Activated naive CD4-positive, alpha-beta T cell treated with anti-CD3 and anti-CD28 coated beads for 36 hours (primary cell): ENCODE results near the gene BST2. TPM values are rescaled to one million over a fixed set of nuclear protein-coding genes. Genes with fewer than 3 reads are reported as not detected.

Experiments
- CTCF ChIA-PET: fragments of 350-600 bp; sonication (Branson Sonifier 250); formaldehyde crosslinking; loops from one replicate; lab custom pipeline; 2021; ENCODE audit warnings: antibody characterized with exemption; lab: Charles Lee
- DNase-seq: peaks from one replicate; pipeline ENCODE4 v3.0.0-alpha.2; 2020
- H3K27ac Mint-ChIP-seq: one replicate; pipeline ENCODE4 v1.8.0; 2021; ENCODE audit warnings: mild to moderate bottlenecking, mixed read lengths
- H3K27me3 Mint-ChIP-seq: one replicate; pipeline ENCODE4 v1.8.0; 2021; ENCODE audit warnings: low read depth, mixed read lengths
- H3K36me3 Mint-ChIP-seq: one replicate; pipeline ENCODE4 v1.8.0; 2021; ENCODE audit warnings: low read depth, mixed read lengths
- H3K4me1 Mint-ChIP-seq: one replicate; pipeline ENCODE4 v1.8.0; 2021; ENCODE audit warnings: low read depth, mixed read lengths
- H3K4me3 Mint-ChIP-seq: one replicate; pipeline ENCODE4 v1.8.0; 2021; ENCODE audit warnings: mild to moderate bottlenecking, moderate library complexity, mixed read lengths
- H3K9me3 Mint-ChIP-seq: one replicate; pipeline ENCODE4 v1.8.0; 2021; ENCODE audit warnings: mixed read lengths
- intact Hi-C: fragments of 100-400 bp; cut with micrococcal nuclease; formaldehyde crosslinking; loops from one replicate; pipeline ENCODE4 v1.15.1; 2023
- total RNA-seq, 2 experiments: library from RNA; stranded (reverse); gene quantifications; one replicate each; pipeline ENCODE4 v1.2.3, GENCODE V29; 2021

BST2 gene
- total RNA-seq, 2 experiments from 2014 or later, result 117 to 121 TPM

DNA sequence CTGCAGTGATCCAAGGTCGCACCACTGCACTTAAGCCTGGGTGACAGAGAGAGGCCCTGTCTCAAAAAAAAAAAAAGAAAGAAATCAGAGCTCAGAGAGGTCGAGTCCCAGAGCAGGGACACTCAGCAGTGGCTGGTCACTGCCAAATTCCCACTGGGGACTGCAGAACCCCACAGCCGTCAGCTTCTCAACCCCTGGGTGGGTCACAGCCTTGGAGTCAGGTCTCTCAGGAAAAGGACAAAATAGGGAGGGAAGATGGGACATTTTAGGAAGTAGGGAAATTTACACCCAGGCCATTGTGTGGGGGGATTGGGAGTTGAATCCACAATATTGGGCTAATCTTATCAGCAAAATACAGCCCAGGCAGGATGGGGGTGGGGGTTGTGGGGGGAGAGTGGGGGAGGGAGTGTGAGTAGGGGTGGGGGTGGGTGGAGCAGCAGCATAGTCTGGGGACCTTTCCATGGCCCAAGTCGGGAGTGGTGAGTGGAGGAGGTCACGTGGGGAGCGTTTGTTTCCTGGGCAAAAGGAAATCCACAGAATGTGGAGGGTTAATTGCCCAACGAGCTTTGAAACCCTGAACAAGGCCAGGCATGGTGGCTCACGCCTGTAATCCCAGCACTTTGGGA, 6.4 kb downstream of the BST2 start:
- Mint-ChIP-seq H3K4me1 (peaks cover 18% of the 10 kb centered on the region), H3K27me3 (no peaks in the 10 kb centered on the region), H3K27ac (peak overlapping the region; percentile 21), H3K36me3 (peaks cover 17% of the 10 kb centered on the region), H3K9me3 (no peaks in the 10 kb centered on the region), H3K4me3 (no peak overlapping the region)
- intact Hi-C loops, result no loop called here
- CTCF ChIA-PET, result interaction anchor here (0.7 to 1.4 kb wide), 2 partner anchors 10 to 63 kb away, joined by 3 to 4 read pairs; no protein-coding TSS in a partner anchor
- DNase-seq, result no peak

- peak; percentile 90 for DNase-seq
- Mint-ChIP-seq H3K27me3 (no peaks in the 10 kb centered on the region), H3K4me1 (peaks cover 20% of the 10 kb centered on the region), H3K9me3 (no peaks in the 10 kb centered on the region), H3K36me3 (peaks cover 6% of the 10 kb centered on the region), H3K4me3 (peak overlapping the region; percentile 19), H3K27ac (peak overlapping the region; percentile 28)
- intact Hi-C loops, result loop anchor here (1.0 kb wide), 4 partner anchors 8 to 71 kb away; partner anchors contain the start of genes MVB12A and TMEM221
- CTCF ChIA-PET, result interaction anchor here (0.7 to 1.9 kb wide), 6 partner anchors 9 to 1434 kb away, joined by 3 to 8 read pairs (median 4); partner anchors contain the start of genes BST2 and MVB12A
Observed at GRCh38 chr19:17394891-17395415, 10.5 kb downstream of the BST2 start.

- peaks cover 20% of the 10 kb centered on the region for H3K4me1 Mint-ChIP-seq
- peaks cover 5% of the 10 kb centered on the region for H3K36me3 Mint-ChIP-seq
- intact Hi-C loops, result no loop called here
- no peak for DNase-seq
- CTCF ChIA-PET, result interaction anchor here (0.6 to 1.9 kb wide), 7 partner anchors 8 to 1435 kb away, joined by 3 to 8 read pairs (median 4); partner anchors contain the start of genes BST2 and MVB12A
- H3K4me3 Mint-ChIP-seq, result no peak within 1 kb of the TSS
- peak within 1 kb of the TSS; percentile 28 for H3K27ac Mint-ChIP-seq
- no peaks in the 10 kb centered on the region for H3K9me3 Mint-ChIP-seq
- no peaks in the 10 kb centered on the region for H3K27me3 Mint-ChIP-seq
Observed at GRCh38 chr19:17393914-17394313, 11.5 kb downstream of the BST2 start, which contains the start of gene CCDC194. Gene CCDC194, minus strand, starts transcription at chr19:17394196. Its CDS starts 38 bp downstream, at chr19:17394158.

DNA sequence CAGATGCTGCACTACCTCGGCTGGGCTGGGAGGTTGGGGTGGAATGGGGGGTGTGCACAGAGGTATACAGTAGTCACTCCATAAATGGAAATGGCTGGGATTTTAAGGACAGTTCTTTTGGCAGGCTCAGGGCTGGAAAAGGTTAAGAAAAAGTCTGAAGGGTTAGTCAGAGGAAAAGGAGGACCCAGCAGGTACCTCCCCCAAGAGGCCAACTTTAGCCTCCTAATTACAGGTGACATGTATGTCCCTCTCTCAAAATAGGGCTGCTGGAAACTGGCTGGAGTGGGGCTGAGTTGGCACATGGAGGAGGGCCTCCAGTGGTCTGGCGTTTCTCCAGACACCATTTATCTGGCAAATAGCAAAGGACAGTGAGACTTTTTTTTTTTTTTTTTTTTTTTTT, 12.4 kb downstream of the BST2 start:
- peaks cover 20% of the 10 kb centered on the region for H3K4me1 Mint-ChIP-seq
- H3K27ac Mint-ChIP-seq, result no peak overlapping the region
- CTCF ChIA-PET, result interaction anchor here (0.7 to 1.9 kb wide), 3 partner anchors 17 to 74 kb away, joined by 3 to 5 read pairs (median 5); partner anchors contain the start of gene MVB12A

GRCh38 chr19:17391371-17392151, 13.9 kb downstream of the BST2 start:
- H3K27ac Mint-ChIP-seq, result no peak overlapping the region
- H3K9me3 Mint-ChIP-seq, result no peaks in the 10 kb centered on the region
- no peak for DNase-seq

More for the DNA sequence above, 12.4 kb downstream of the BST2 start:
- intact Hi-C loops, result no loop called here
- Mint-ChIP-seq H3K9me3 (no peaks in the 10 kb centered on the region), H3K4me3 (no peak overlapping the region), H3K36me3 (peaks cover 3% of the 10 kb centered on the region), H3K27me3 (no peaks in the 10 kb centered on the region)
- no peak for DNase-seq

GRCh38 chr19:17390665-17391370, 14.6 kb downstream of the BST2 start:
- Mint-ChIP-seq H3K27ac (no peak overlapping the region), H3K27me3 (no peaks in the 10 kb centered on the region), H3K9me3 (no peaks in the 10 kb centered on the region), H3K4me1 (peaks cover 20% of the 10 kb centered on the region), H3K4me3 (peak overlapping the region; percentile 82), H3K36me3 (no peaks in the 10 kb centered on the region)
- intact Hi-C loops, result loop anchor here (1.0 to 2.0 kb wide), 4 partner anchors 14 to 99 kb away; partner anchors contain the start of genes BST2 and GTPBP3
- DNase-seq, result peak; percentile 93
- CTCF ChIA-PET, result interaction anchor here (0.7 to 2.6 kb wide), 3 partner anchors 47 to 155 kb away, joined by 3 to 8 read pairs (median 3); no protein-coding TSS in a partner anchor

More at GRCh38 chr19:17391371-17392151, 13.9 kb downstream of the BST2 start:
- intact Hi-C loops, result loop anchor here (1.0 to 2.0 kb wide), 4 partner anchors 14 to 99 kb away; partner anchors contain the start of genes BST2 and GTPBP3
- CTCF ChIA-PET, result interaction anchor here (0.5 to 1.3 kb wide), 5 partner anchors 12 to 104 kb away, joined by 3 to 4 read pairs (median 3); no protein-coding TSS in a partner anchor
- Mint-ChIP-seq H3K4me1 (peaks cover 20% of the 10 kb centered on the region), H3K27me3 (no peaks in the 10 kb centered on the region), H3K4me3 (peak overlapping the region; percentile 82), H3K36me3 (no peaks in the 10 kb centered on the region)

DNA sequence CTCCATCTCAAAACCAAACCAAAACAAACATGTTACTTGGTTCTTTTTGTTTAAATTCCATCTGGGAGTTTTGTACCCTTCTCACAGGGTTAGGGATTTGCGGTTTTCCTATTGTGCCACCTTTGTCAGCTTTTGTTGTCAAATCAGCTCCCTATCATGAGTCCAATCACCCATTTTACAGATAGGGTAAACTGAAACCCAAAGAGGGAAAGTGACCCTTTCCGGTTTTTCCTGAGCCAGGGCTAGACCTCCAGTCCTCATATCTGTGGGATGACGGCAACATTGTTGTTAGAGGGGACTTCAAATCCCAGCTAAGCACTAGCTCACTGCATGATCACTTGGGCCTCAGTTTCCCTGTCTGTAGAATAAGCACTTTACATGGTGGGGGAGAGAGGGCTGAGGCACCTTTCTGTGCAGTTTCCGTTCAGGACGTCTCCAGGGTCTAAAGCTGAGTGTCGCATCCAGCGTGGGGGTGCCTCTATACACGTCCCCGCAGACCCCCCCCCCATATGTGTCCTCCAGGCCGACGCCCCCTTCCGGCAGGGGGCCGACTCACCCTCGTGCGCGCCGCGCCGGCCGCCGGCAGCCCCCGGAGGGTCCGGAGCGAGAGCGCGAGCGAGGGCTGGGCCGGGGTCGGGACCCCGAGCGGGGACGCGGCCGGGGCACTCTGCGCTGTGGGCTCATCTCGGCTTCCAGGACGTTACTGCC, 15.3 kb downstream of the BST2 start:
- DNase-seq, result no peak
- Mint-ChIP-seq H3K36me3 (no peaks in the 10 kb centered on the region), H3K4me1 (peaks cover 17% of the 10 kb centered on the region), H3K4me3 (peak overlapping the region; percentile 82), H3K27me3 (no peaks in the 10 kb centered on the region), H3K9me3 (no peaks in the 10 kb centered on the region), H3K27ac (no peak overlapping the region)
- intact Hi-C loops, result loop anchor here (2.0 to 10.0 kb wide), 2 partner anchors 53 to 615 kb away; partner anchors contain the start of gene GTPBP3
- CTCF ChIA-PET, result interaction anchor here (0.5 to 2.7 kb wide), 11 partner anchors 17 to 618 kb away, joined by 3 to 14 read pairs (median 4); no protein-coding TSS in a partner anchor

- H3K27ac Mint-ChIP-seq, result no peak overlapping the region
- H3K4me1 Mint-ChIP-seq, result peaks cover 13% of the 10 kb centered on the region
- intact Hi-C loops, result loop anchor here (10.0 kb wide), 1 partner anchor 614 kb away; no protein-coding TSS in a partner anchor
- DNase-seq, result no peak
- H3K27me3 Mint-ChIP-seq, result no peaks in the 10 kb centered on the region
- CTCF ChIA-PET, result interaction anchor here (0.6 to 2.7 kb wide), 13 partner anchors 10 to 617 kb away, joined by 3 to 14 read pairs (median 4); partner anchors contain the start of gene MRPL34
- no peaks in the 10 kb centered on the region for H3K36me3 Mint-ChIP-seq
- no peak overlapping the region for H3K4me3 Mint-ChIP-seq
- H3K9me3 Mint-ChIP-seq, result no peaks in the 10 kb centered on the region
Observed at GRCh38 chr19:17389288-17389687, 16.1 kb downstream of the BST2 start.

DNA sequence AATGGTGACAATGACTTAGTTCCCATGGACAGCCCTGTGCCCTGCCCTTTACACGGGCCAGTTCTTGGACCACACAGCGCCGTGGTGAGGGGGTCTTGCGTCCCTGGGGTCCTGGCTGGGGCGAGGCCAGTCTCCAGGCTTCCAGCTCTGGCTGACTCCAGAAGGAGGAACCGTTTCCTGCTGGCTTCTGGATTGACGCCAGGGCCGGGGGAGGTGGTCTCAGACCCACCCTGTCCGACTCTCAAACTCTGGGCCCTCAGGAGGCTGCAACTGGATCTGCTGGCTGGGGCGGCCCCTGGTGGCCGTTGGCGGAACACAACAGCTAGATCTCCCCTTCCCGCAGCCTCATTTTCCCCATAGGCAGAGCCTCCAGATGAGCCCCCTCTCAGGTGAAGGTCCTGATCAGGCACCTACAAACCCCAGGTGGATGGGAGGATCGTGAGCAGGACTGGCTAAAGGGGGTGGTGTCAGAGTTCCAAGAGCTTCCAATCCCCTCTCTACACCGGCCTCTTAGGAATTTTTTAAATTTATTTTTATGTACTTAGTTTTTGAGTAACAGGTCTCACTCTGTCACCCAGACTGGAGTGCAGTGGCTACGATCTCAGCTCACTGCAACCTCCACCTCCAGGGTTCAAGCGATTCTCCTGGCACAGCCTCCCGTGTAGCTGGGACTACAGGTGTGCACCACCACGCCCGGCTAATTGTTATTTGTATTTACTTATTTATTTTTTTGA, 19.4 kb downstream of the BST2 start:
- Mint-ChIP-seq H3K27ac (no peak overlapping the region), H3K27me3 (no peaks in the 10 kb centered on the region), H3K36me3 (no peaks in the 10 kb centered on the region), H3K9me3 (no peaks in the 10 kb centered on the region), H3K4me3 (no peak overlapping the region), H3K4me1 (peaks cover 9% of the 10 kb centered on the region)
- CTCF ChIA-PET, result interaction anchor here (0.6 to 3.4 kb wide), 24 partner anchors 9 to 334 kb away, joined by 3 to 20 read pairs (median 4); partner anchors contain the start of genes ANKLE1, ANO8, BABAM1 and CCDC194
- peak; percentile 75 for DNase-seq
- intact Hi-C loops, result loop anchor here (1.0 to 10.0 kb wide), 3 partner anchors 40 to 611 kb away; no protein-coding TSS in a partner anchor
